UCSD-AML1 (cell line): Measurements from ENCODE around the gene DHH.
"Not testable (repeated sequence)": the region's sequence is repeated elsewhere in the genome, so short reads cannot be mapped to it uniquely, and the experiment has no call there.

Experiments
- DNase-seq: peaks from one replicate; lab custom pipeline; 2025; ENCODE audit not compliant: unreplicated experiment; lab: John Stamatoyannopoulos, UW

Gene DHH

GRCh38 chr12:49094160-49094974 lies at the start of gene DHH:
DHH (minus strand) TSS chr12:49094801; CDS start chr12:49094512, 289 bp downstream.
- no peak for DNase-seq

- DNase-seq: no peak
Observed at GRCh38 chr12:49144384-49144783, 49.8 kb upstream of the DHH start.

- no peak for DNase-seq
Observed at GRCh38 chr12:49138999-49139398, 44.4 kb upstream of the DHH start.

GRCh38 chr12:49138587-49138986 lies 44.0 kb upstream of the DHH start:
- no peak for DNase-seq

- no peak for DNase-seq
Observed at GRCh38 chr12:49137476-49137875, 42.9 kb upstream of the DHH start.

- not testable (repeated sequence) for DNase-seq
Observed at GRCh38 chr12:49136997-49137396, 42.4 kb upstream of the DHH start.

- no peak for DNase-seq
Observed at GRCh38 chr12:49133590-49133989, 39.0 kb upstream of the DHH start.

- DNase-seq: no peak
Observed at GRCh38 chr12:49133014-49133413, 38.4 kb upstream of the DHH start.

- no peak for DNase-seq
Observed at GRCh38 chr12:49131894-49132461, 37.4 kb upstream of the DHH start.

GRCh38 chr12:49131051-49131893 lies 36.7 kb upstream of the DHH start, which contains the start of gene TUBA1B:
TUBA1B (minus strand) TSS chr12:49131395; CDS start chr12:49131300, 95 bp downstream.
- peak; percentile 94 for DNase-seq

GRCh38 chr12:49130151-49131050 lies 35.8 kb upstream of the DHH start:
- DNase-seq: peak; percentile 93

GRCh38 chr12:49129332-49130150 lies 34.9 kb upstream of the DHH start:
- no peak for DNase-seq

- not testable (repeated sequence) for DNase-seq
Observed at GRCh38 chr12:49127971-49128370, 33.4 kb upstream of the DHH start.

GRCh38 chr12:49126852-49127763 lies 32.5 kb upstream of the DHH start:
- no peak for DNase-seq

- peak; percentile 22 for DNase-seq
Observed at GRCh38 chr12:49121047-49121696, 26.6 kb upstream of the DHH start.

- DNase-seq: no peak
Observed at GRCh38 chr12:49111206-49111605, 16.6 kb upstream of the DHH start.

- peak; percentile 93 for DNase-seq
Observed at GRCh38 chr12:49110464-49111155, 16.0 kb upstream of the DHH start, which contains the start of gene LMBR1L. LMBR1L (minus strand) TSS chr12:49110847; CDS start chr12:49110555, 292 bp downstream.
